HL-60 (cell line): ENCODE results near the gene FAM107B.

Source experiments
- DNase-seq, 2 experiments: peaks; one replicate each; pipeline ENCODE4 v3.0.0-alpha.2; 2010 to 2020; ENCODE audit warnings: low read depth in 1 of 2, low spot score in 1 of 2
- H3K27ac ChIP-seq: fragments of 250-450 bp; sonication (Bioruptor Pico); replicated peaks from 2 replicates; pipeline ENCODE4 v1.5.1; 2020; ENCODE audit warnings: mild to moderate bottlenecking, moderate library complexity
- H3K27me3 ChIP-seq: fragments of 250-450 bp; sonication (Bioruptor Pico); 2 replicates; pipeline ENCODE4 v1.5.1; 2021; ENCODE audit warnings: mild to moderate bottlenecking, moderate library complexity; ENCODE audit not compliant: insufficient read depth, poor library complexity, severe bottlenecking
- H3K4me3 ChIP-seq: replicated peaks from 2 replicates; pipeline ENCODE4 v1.5.1; 2011; ENCODE audit warnings: mild to moderate bottlenecking, control low read depth, low read length; ENCODE audit not compliant: insufficient read depth
- CTCF ChIP-seq: IDR thresholded peaks from one replicate; pipeline ENCODE4 v1.5.1; 2011; ENCODE audit warnings: low read length, control low read depth, inconsistent platforms; ENCODE audit not compliant: insufficient read depth
- GABPA ChIP-seq: IDR thresholded peaks from 2 replicates; pipeline ENCODE4 v1.6.1; 2012; ENCODE audit warnings: low read depth
- POLR2AphosphoS5 ChIP-seq: IDR thresholded peaks from 2 replicates; pipeline ENCODE4 v1.6.1; 2012; ENCODE audit warnings: low read depth
- REST ChIP-seq: IDR thresholded peaks from 2 replicates; pipeline ENCODE4 v1.6.1; 2012; ENCODE audit warnings: low read depth; ENCODE audit not compliant: insufficient replicate concordance
- SPI1 ChIP-seq: IDR thresholded peaks from 2 replicates; pipeline ENCODE4 v1.6.1; 2012; ENCODE audit warnings: low read depth, mild to moderate bottlenecking, borderline replicate concordance

FAM107B gene

DNA sequence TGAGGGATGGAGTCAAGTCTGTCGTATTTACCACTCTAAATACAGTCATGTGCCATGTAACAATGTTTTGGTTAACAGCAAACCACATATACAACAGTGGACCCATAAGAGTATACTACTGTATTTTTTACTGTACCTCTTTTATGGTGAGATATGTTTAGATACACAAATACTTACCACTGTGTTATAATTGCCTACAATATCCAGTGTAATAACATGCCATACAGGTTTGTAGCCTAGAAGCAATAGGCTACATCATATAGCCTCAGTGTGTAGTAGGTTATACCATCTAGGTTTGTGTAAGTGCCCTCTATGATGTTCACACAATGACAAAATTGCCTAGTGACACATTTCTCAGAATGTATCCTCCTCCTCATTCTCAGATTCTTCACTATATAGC lies 110.4 kb downstream of the FAM107B start:
- H3K27me3 ChIP-seq: no peaks in the 10 kb centered on the region
- no peak overlapping the region for H3K4me3 ChIP-seq
- TF ChIP-seq REST (no peak), SPI1 (no peak), POLR2AphosphoS5 (no peak), CTCF (no peak), GABPA (no peak)
- no peak overlapping the region for H3K27ac ChIP-seq
- DNase-seq: no peak

DNA sequence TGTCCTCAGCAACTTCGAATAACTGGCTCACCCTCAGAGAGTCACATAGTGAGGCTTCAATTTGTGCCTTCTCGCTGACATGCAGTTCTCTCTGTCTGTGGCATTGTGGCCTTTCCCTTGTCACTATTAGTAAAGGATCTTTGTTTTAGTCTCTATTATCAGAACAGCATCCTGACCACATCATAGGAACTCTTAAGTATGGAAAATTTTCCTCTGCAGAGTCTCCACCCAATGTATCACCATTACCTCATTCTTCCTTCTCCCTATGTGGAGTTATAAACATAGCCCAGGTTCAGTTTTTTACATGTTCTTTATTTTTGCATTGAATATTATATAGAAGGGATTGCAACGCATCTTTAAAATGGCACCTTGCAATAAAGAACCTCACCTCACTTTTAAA lies 112.9 kb downstream of the FAM107B start:
- Histone ChIP-seq H3K27ac (peak overlapping the region; percentile 91), H3K4me3 (no peak overlapping the region), H3K27me3 (no peaks in the 10 kb centered on the region)
- TF ChIP-seq SPI1 (no peak), CTCF (no peak), GABPA (no peak), REST (no peak), POLR2AphosphoS5 (no peak)
- no peak for DNase-seq

DNA sequence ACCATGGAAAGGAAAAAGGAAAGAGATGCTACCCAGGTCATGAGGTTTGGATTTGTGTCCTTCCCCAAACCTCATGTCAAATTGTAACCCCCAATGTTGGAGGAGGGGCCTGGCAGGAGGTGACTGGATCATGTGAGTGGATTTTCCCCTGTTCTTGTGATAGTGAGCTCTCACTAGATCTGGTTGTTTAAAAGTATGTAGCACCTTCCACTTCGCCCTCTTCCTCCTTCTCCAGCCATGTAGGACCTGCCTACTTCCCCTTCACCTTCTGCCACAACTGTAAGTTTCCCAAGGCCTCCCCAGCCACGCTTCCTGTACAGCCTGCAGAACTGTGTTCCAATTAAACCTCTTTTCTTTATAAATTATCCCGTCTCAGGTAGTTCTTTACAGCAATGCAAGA lies 113.9 kb downstream of the FAM107B start:
- TF ChIP-seq REST: no peak
- no peak for TF ChIP-seq GABPA
- 0 out of 2 replicates have a peak, but pooled peaks have one; percentile 30 for TF ChIP-seq POLR2AphosphoS5
- no peak for TF ChIP-seq CTCF
- TF ChIP-seq SPI1: peak; percentile 47; the same call in 1 of the 2 replicates
- Histone ChIP-seq H3K27me3 (no peaks in the 10 kb centered on the region), H3K27ac (peak overlapping the region; percentile 91), H3K4me3 (no peak overlapping the region)
- DNase-seq: peak; percentile 59 to 74
